Measurements from ENCODE around the gene YWHAQ.
"Not testable (repeated sequence)": the region's sequence is repeated elsewhere in the genome, so short reads cannot be mapped to it uniquely, and the experiment has no call there.

YWHAQ gene

GRCh38 chr2:9552219-9553178, 78.3 kb downstream of the YWHAQ start:
- peak; percentile 76 for DNase-seq (ENCODE audit: low read depth)

GRCh38 chr2:9550859-9551391, 79.9 kb downstream of the YWHAQ start:
- DNase-seq (ENCODE audit: low read depth) = not testable (repeated sequence)

GRCh38 chr2:9549420-9549819, 81.4 kb downstream of the YWHAQ start:
- no peak for DNase-seq (ENCODE audit: low read depth)

GRCh38 chr2:9548506-9548905, 82.3 kb downstream of the YWHAQ start:
- DNase-seq (ENCODE audit: low read depth) = no peak

GRCh38 chr2:9547262-9547991, 83.4 kb downstream of the YWHAQ start:
- peak; percentile 36 for DNase-seq (ENCODE audit: low read depth)

- no peak for DNase-seq (ENCODE audit: low read depth)
Observed at GRCh38 chr2:9545502-9545901, 85.3 kb downstream of the YWHAQ start.

GRCh38 chr2:9543557-9543956, 87.2 kb downstream of the YWHAQ start:
- no peak for DNase-seq (ENCODE audit: low read depth)

GRCh38 chr2:9539531-9539930, 91.3 kb downstream of the YWHAQ start:
- peak; percentile 26 for DNase-seq (ENCODE audit: low read depth)

GRCh38 chr2:9538000-9538507, 92.7 kb downstream of the YWHAQ start:
- DNase-seq (ENCODE audit: low read depth) = peak; percentile 81

GRCh38 chr2:9536504-9536903, 94.3 kb downstream of the YWHAQ start:
- DNase-seq (ENCODE audit: low read depth) = no peak

GRCh38 chr2:9535177-9535576, 95.6 kb downstream of the YWHAQ start:
- DNase-seq (ENCODE audit: low read depth) = no peak

All from stromal cell of bone marrow (primary cell).